A549 (cell line): Measurements from ENCODE around the gene PNPLA7.
"Not testable (repeated sequence)": the region's sequence is repeated elsewhere in the genome, so short reads cannot be mapped to it uniquely, and the experiment has no call there.

Source experiments
- CHD2 ChIP-seq: fragments of 150-350 bp; IDR thresholded peaks from 2 replicates; pipeline ENCODE4 v1.6.1; 2014; ENCODE audit warnings: low read length; ENCODE audit not compliant: partially characterized antibody
- RAD21 ChIP-seq, 2 experiments: fragments of >200 bp in 1 of 2; sonication (Bioruptor Twin) in 1 of 2; formaldehyde crosslinking in 1 of 2; IDR thresholded peaks in 1 of 2; conservative IDR thresholded peaks in 1 of 2; 2 replicates in 1 of 2; 3 replicates in 1 of 2; pipeline ENCODE4 v1.6.1; 2012 to 2018; ENCODE audit warnings: inconsistent platforms in 1 of 2
- TF ChIP-seq, protein P1 (sequence below): fragments of >200 bp; sonication (Bioruptor Twin); formaldehyde crosslinking; IDR thresholded peaks from 3 replicates; pipeline ENCODE4 v1.5.1; 2016

DNA sequence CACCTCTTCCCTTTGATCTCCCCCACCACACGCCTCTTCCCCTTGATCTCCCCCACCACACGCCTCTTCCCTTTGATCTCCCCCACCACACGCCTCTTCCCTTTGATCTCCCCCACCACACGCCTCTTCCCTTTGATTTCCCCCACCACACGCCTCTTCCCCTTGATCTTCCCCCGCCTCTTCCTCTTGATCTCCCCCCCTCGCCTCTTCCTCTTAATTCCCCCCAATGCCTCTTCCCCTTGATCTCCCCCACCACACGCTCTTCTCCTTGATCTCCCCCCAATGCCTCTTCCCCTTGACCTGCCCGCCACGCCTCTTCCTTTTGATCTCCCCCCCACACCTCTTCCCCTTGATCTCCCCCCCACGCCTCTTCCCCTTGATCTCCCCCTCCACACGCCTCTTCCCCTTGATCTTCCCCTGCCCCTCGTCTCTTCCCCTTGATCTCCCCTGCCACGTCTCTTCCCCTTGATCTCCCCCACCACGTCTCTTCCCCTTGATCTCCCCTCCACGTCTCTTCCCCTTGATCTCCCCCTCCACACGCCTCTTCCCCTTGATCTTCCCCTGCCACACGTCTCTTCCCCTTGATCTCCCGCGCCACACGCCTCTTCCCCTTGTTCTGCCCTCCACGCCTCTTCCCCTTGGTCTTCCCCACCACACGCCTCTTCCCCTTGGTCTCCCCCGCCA lies 99.5 kb downstream of the PNPLA7 start:
- not testable (repeated sequence) for TF ChIP-seq RAD21 (conservative IDR thresholded peaks at IDR 0.05 in 1 of 2, IDR thresholded peaks at IDR 0.05 in 1 of 2); CHD2
- TF ChIP-seq, protein P1, sequence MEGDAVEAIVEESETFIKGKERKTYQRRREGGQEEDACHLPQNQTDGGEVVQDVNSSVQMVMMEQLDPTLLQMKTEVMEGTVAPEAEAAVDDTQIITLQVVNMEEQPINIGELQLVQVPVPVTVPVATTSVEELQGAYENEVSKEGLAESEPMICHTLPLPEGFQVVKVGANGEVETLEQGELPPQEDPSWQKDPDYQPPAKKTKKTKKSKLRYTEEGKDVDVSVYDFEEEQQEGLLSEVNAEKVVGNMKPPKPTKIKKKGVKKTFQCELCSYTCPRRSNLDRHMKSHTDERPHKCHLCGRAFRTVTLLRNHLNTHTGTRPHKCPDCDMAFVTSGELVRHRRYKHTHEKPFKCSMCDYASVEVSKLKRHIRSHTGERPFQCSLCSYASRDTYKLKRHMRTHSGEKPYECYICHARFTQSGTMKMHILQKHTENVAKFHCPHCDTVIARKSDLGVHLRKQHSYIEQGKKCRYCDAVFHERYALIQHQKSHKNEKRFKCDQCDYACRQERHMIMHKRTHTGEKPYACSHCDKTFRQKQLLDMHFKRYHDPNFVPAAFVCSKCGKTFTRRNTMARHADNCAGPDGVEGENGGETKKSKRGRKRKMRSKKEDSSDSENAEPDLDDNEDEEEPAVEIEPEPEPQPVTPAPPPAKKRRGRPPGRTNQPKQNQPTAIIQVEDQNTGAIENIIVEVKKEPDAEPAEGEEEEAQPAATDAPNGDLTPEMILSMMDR: not testable (repeated sequence)
